ENCODE measurements around the gene SMARCC2.

DNA sequence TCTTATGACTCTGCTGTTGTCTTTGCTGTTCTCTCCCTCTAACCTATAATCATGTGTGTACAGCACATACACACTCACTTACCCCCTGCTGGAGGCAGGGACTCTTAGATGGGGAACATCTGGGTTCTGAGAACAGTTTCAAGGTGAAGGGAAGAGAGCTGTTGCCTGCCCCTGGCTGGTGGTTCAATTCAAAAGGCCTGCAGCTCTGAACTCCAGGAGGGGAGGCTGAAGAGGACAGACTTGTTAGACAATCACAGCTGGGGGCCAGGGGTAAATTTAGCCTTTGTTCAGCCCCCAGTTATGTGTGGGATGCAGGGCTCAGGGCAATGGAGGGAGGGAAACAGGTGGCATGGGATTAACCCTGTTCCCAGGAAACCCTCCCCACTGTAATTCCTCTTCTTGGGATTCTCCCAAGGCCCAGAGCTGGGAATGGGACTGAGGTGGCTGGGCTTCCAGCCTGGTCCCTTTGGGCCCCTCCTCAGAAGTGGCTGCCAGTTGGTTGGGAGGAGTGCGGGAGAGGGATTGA lies 35.0 kb downstream of the SMARCC2 start:
- TF ChIP-seq, protein P1, sequence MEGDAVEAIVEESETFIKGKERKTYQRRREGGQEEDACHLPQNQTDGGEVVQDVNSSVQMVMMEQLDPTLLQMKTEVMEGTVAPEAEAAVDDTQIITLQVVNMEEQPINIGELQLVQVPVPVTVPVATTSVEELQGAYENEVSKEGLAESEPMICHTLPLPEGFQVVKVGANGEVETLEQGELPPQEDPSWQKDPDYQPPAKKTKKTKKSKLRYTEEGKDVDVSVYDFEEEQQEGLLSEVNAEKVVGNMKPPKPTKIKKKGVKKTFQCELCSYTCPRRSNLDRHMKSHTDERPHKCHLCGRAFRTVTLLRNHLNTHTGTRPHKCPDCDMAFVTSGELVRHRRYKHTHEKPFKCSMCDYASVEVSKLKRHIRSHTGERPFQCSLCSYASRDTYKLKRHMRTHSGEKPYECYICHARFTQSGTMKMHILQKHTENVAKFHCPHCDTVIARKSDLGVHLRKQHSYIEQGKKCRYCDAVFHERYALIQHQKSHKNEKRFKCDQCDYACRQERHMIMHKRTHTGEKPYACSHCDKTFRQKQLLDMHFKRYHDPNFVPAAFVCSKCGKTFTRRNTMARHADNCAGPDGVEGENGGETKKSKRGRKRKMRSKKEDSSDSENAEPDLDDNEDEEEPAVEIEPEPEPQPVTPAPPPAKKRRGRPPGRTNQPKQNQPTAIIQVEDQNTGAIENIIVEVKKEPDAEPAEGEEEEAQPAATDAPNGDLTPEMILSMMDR (IDR thresholded peaks at IDR 0.05) = no peak
- no peak for TF ChIP-seq POLR2A (IDR thresholded peaks at IDR 0.05)

Data from tibial nerve (tissue), 3 donors.